ENCODE measurements around the gene STARD9. TPM values are rescaled to one million over a fixed set of nuclear protein-coding genes. Genes with fewer than 3 reads are reported as not detected.

The STARD9 gene
- total RNA-seq, 1 experiment from 2014 or later: 5.0 TPM

GRCh38 chr15:42672444-42672843 lies 97.0 kb downstream of the STARD9 start:
- Histone ChIP-seq H3K79me2 (ENCODE audit: insufficient read depth, low read length) (no peaks in the 10 kb centered on the region), H3K27me3 (ENCODE audit: insufficient read depth, low read length) (no peaks in the 10 kb centered on the region), H3K4me2 (ENCODE audit: low read length) (no peak overlapping the region), H3K9me3 (ENCODE audit: control insufficient read depth in 1 of 2, insufficient read depth in 1 of 2, low read depth in 1 of 2, low read length in 2 of 2) (no peaks in the 10 kb centered on the region), H3K27ac (ENCODE audit: low read depth, low read length) (no peak overlapping the region), H4K20me1 (ENCODE audit: insufficient read depth) (no peaks in the 10 kb centered on the region), H2AFZ (ENCODE audit: low read depth, low read length, poor library complexity, severe bottlenecking) (no peak overlapping the region), H3K9me2 (ENCODE audit: insufficient read depth) (no peaks in the 10 kb centered on the region), H3K9ac (ENCODE audit: low read length) (no peak overlapping the region), H3K4me3 (replicated peaks in 1 of 2; ENCODE audit: low read depth in 1 of 2, low read length in 2 of 2) (no peak overlapping the region), H3K36me3 (ENCODE audit: control insufficient read depth in 1 of 2, insufficient read depth in 2 of 2, low read length in 2 of 2) (no peaks in the 10 kb centered on the region; a peak in 1 of 4 replicates), H3K4me1 (ENCODE audit: control insufficient read depth in 1 of 2, insufficient read depth in 2 of 2, low read length in 2 of 2) (no peaks in the 10 kb centered on the region)
- no peak for TF ChIP-seq POLR2A (IDR thresholded peaks at IDR 0.05; ENCODE audit: borderline replicate concordance, extremely low read depth, insufficient read depth, insufficient read length)
- no TSS peak for BruUV-seq (replicated peaks)
- ChIA-PET CTCF (no interaction called here), RAD21 (ENCODE audit: low non-redundant PET in 1 of 2, low total read pairs in 2 of 2, uncharacterized antibody in 2 of 2, unreplicated experiment in 2 of 2) (no interaction called here), POLR2A (no interaction called here)
- DNase-seq (ENCODE audit: low read depth, low spot score) (no peak), ATAC-seq (no peak)
- intact Hi-C loops (cut with micrococcal nuclease): no loop called here

- POLR2A ChIA-PET: no interaction called here
- Histone ChIP-seq H3K27me3 (ENCODE audit: insufficient read depth, low read length) (no peaks in the 10 kb centered on the region), H3K79me2 (ENCODE audit: insufficient read depth, low read length) (no peaks in the 10 kb centered on the region), H3K9me3 (ENCODE audit: control insufficient read depth in 1 of 2, insufficient read depth in 1 of 2, low read depth in 1 of 2, low read length in 2 of 2) (no peaks in the 10 kb centered on the region), H2AFZ (ENCODE audit: low read depth, low read length, poor library complexity, severe bottlenecking) (no peak overlapping the region), H3K27ac (ENCODE audit: low read depth, low read length) (no peak overlapping the region), H3K36me3 (ENCODE audit: control insufficient read depth in 1 of 2, insufficient read depth in 2 of 2, low read length in 2 of 2) (no peaks in the 10 kb centered on the region; a peak in 1 of 4 replicates), H3K9ac (ENCODE audit: low read length) (no peak overlapping the region), H4K20me1 (ENCODE audit: insufficient read depth) (no peaks in the 10 kb centered on the region), H3K4me3 (replicated peaks in 1 of 2; ENCODE audit: low read depth in 1 of 2, low read length in 2 of 2) (no peak overlapping the region), H3K4me2 (ENCODE audit: low read length) (no peak overlapping the region), H3K4me1 (ENCODE audit: control insufficient read depth in 1 of 2, insufficient read depth in 2 of 2, low read length in 2 of 2) (no peaks in the 10 kb centered on the region), H3K9me2 (ENCODE audit: insufficient read depth) (no peaks in the 10 kb centered on the region)
- TF ChIP-seq SP1 (IDR thresholded peaks at IDR 0.05; ENCODE audit: low read depth) (no peak), TCF7L2 (IDR thresholded peaks at IDR 0.05; ENCODE audit: borderline replicate concordance, extremely low read depth, insufficient read depth, insufficient read length) (no peak), MAX (IDR thresholded peaks at IDR 0.05) (no peak)
- CTCF ChIA-PET: no interaction called here
- RAD21 ChIA-PET (ENCODE audit: low non-redundant PET in 1 of 2, low total read pairs in 2 of 2, uncharacterized antibody in 2 of 2, unreplicated experiment in 2 of 2): no interaction called here
- intact Hi-C loops (cut with micrococcal nuclease): no loop called here
- DNase-seq (ENCODE audit: low read depth, low spot score): no peak
- no TSS peak for BruUV-seq (replicated peaks)
- no peak for ATAC-seq
Measured at GRCh38 chr15:42674472-42674871, 99.1 kb downstream of the STARD9 start.
